H1 (cell line): ENCODE results near the gene DIPK1A. TPM values are rescaled to one million over a fixed set of nuclear protein-coding genes. Genes with fewer than 3 reads are reported as not detected.
"Not testable (repeated sequence)": the region's sequence is repeated elsewhere in the genome, so short reads cannot be mapped to it uniquely, and the experiment has no call there.

Experiments
- CTCF ChIA-PET: fragments of 300-600 bp; sonication (Branson Sonifier 250); formaldehyde crosslinking; loops from one replicate; lab custom pipeline; 2021; ENCODE audit not compliant: partially characterized antibody; lab: Charles Lee
- POLR2A ChIA-PET: fragments of 300-600 bp; sonication (Branson Sonifier 250); formaldehyde crosslinking; loops from one replicate; lab custom pipeline; 2021; ENCODE audit warnings: inconsistent platforms; ENCODE audit not compliant: partially characterized antibody; lab: Charles Lee
- DNase-seq, 2 experiments: peaks; one replicate each; pipeline versions ENCODE4 v3.0.0 to v3.0.0-alpha.2; 2010 to 2022; ENCODE audit warnings: low spot score in 2 of 2, low read depth in 1 of 2, mixed read lengths in 1 of 2
- FAIRE-seq: peaks from 2 replicates; lab custom pipeline; 2011; peaks lifted over from hg19 to GRCh38; lab: Jason Lieb, UNC
- H2AFZ ChIP-seq: 2 replicates; pipeline ENCODE4 v1.8.1; 2012; ENCODE audit warnings: low read length, inconsistent platforms
- H2AK5ac ChIP-seq: 2 replicates; pipeline ENCODE4 v1.6.1; 2013; ENCODE audit warnings: low read depth, low read length
- H2BK120ac ChIP-seq: replicated peaks from 2 replicates; pipeline ENCODE3; 2013; ENCODE audit warnings: low read depth, low read length, inconsistent platforms
- H2BK12ac ChIP-seq: 2 replicates; pipeline ENCODE4 v1.6.1; 2013; ENCODE audit warnings: low read depth, low read length
- H2BK15ac ChIP-seq: 2 replicates; pipeline ENCODE4 v1.6.1; 2013; ENCODE audit warnings: low read length
- H2BK20ac ChIP-seq: 2 replicates; pipeline ENCODE4 v1.6.1; 2013; ENCODE audit warnings: low read length
- H2BK5ac ChIP-seq: 2 replicates; pipeline ENCODE4 v1.6.1; 2013; ENCODE audit warnings: low read depth, low read length
- H3K14ac ChIP-seq: 2 replicates; pipeline ENCODE4 v1.6.1; 2013; ENCODE audit warnings: inconsistent platforms; ENCODE audit not compliant: insufficient read length
- H3K18ac ChIP-seq: 2 replicates; pipeline ENCODE4 v1.6.1; 2013; ENCODE audit warnings: low read length; ENCODE audit errors: extremely low read depth
- H3K23ac ChIP-seq: 2 replicates; pipeline ENCODE4 v1.6.1; 2013; ENCODE audit warnings: inconsistent platforms; ENCODE audit not compliant: insufficient read length
- H3K23me2 ChIP-seq: 2 replicates; pipeline ENCODE4 v1.6.1; 2013; ENCODE audit warnings: low read depth, low read length
- H3K27ac ChIP-seq: 2 replicates; pipeline ENCODE4 v1.6.1; 2011; ENCODE audit warnings: low read depth, low read length, inconsistent platforms
- H3K27me3 ChIP-seq, 4 experiments: replicated peaks in 1 of 4; 1 replicate in 1 of 4; 2 replicates in 3 of 4; pipeline versions ENCODE4 v1.6.1 to v1.8.1; 2011 to 2013; ENCODE audit warnings: low read length in 3 of 4, mild to moderate bottlenecking in 3 of 4, inconsistent platforms in 2 of 4, mixed read lengths in 2 of 4, moderate library complexity in 1 of 4; ENCODE audit not compliant: control insufficient read depth in 3 of 4, insufficient read depth in 3 of 4; ENCODE audit errors: extremely low read depth in 1 of 4
- H3K36me3 ChIP-seq, 4 experiments: 2 replicates each; pipeline versions ENCODE4 v1.6.1 to v1.8.1; 2011 to 2013; ENCODE audit warnings: mild to moderate bottlenecking in 4 of 4, low read length in 3 of 4, moderate library complexity in 2 of 4, control low read depth in 1 of 4, inconsistent platforms in 1 of 4; ENCODE audit not compliant: insufficient read depth in 4 of 4, control insufficient read depth in 2 of 4
- H3K4ac ChIP-seq: replicated peaks from 2 replicates; pipeline ENCODE3; 2013; ENCODE audit warnings: low read length, low read depth, mixed read lengths, inconsistent platforms; ENCODE audit not compliant: insufficient read length
- H3K4me1 ChIP-seq, 4 experiments: replicated peaks in 1 of 4; 1 replicate in 1 of 4; 2 replicates in 3 of 4; pipeline versions ENCODE4 v1.6.1 to v1.8.1; 2011 to 2013; ENCODE audit warnings: low read length in 3 of 4, inconsistent platforms in 2 of 4, mixed read lengths in 1 of 4; ENCODE audit not compliant: insufficient read depth in 4 of 4, control insufficient read depth in 3 of 4
- H3K4me2 ChIP-seq, 2 experiments: 2 replicates each; pipeline versions ENCODE4 v1.6.1 to v1.8.1; 2011 to 2013; ENCODE audit warnings: low read depth in 2 of 2, low read length in 2 of 2, control low read depth in 1 of 2, inconsistent platforms in 1 of 2, mild to moderate bottlenecking in 1 of 2; ENCODE audit not compliant: insufficient read depth in 1 of 2
- H3K4me3 ChIP-seq, 4 experiments: fragments of 200-600, 300-600 bp in 1 of 4; sonication (generic), shearing (Covaris generic), sonication (Bioruptor Twin) in 1 of 4; 2 replicates each; pipeline versions ENCODE4 v1.5.1 to v1.8.1; 2011 to 2016; ENCODE audit warnings: low read length in 4 of 4, low read depth in 3 of 4, control low read depth in 2 of 4, inconsistent platforms in 2 of 4, mild to moderate bottlenecking in 2 of 4, mixed read lengths in 1 of 4, moderate library complexity in 1 of 4; ENCODE audit not compliant: insufficient read depth in 2 of 4; ENCODE audit errors: extremely low read depth in 1 of 4
- H3K56ac ChIP-seq: replicated peaks from 2 replicates; pipeline ENCODE3; 2013; ENCODE audit warnings: low read depth, mild to moderate bottlenecking, mixed read lengths, low read length, inconsistent platforms; ENCODE audit not compliant: insufficient read length
- H3K79me1 ChIP-seq: 2 replicates; pipeline ENCODE4 v1.6.1; 2013; ENCODE audit warnings: low read depth, low read length, control low read depth
- H3K79me2 ChIP-seq, 2 experiments: 2 replicates each; pipeline versions ENCODE4 v1.6.1 to v1.8.1; 2012 to 2013; ENCODE audit warnings: low read length in 2 of 2, mild to moderate bottlenecking in 2 of 2, inconsistent platforms in 1 of 2; ENCODE audit not compliant: insufficient read depth in 2 of 2, control insufficient read depth in 1 of 2
- H3K9ac ChIP-seq, 4 experiments: replicated peaks in 1 of 4; 1 replicate in 1 of 4; 2 replicates in 3 of 4; pipeline versions ENCODE4 v1.6.1 to v1.8.1; 2011 to 2013; ENCODE audit warnings: low read depth in 3 of 4, low read length in 3 of 4, control low read depth in 2 of 4, mild to moderate bottlenecking in 2 of 4, moderate library complexity in 2 of 4, inconsistent platforms in 1 of 4; ENCODE audit errors: extremely low read depth in 1 of 4
- H3K9me3 ChIP-seq, 2 experiments: 2 replicates each; pipeline versions ENCODE4 v1.6.1 to v1.8.1; 2012 to 2013; ENCODE audit warnings: mild to moderate bottlenecking in 2 of 2, moderate library complexity in 2 of 2, control low read depth in 1 of 2, inconsistent platforms in 1 of 2, low read depth in 1 of 2, low read length in 1 of 2, mixed read lengths in 1 of 2; ENCODE audit not compliant: insufficient read depth in 2 of 2
- H4K20me1 ChIP-seq, 2 experiments: replicated peaks in 1 of 2; 2 replicates each; pipeline versions ENCODE3 to v1.8.1; 2011 to 2013; ENCODE audit warnings: inconsistent platforms in 2 of 2, low read length in 2 of 2, mild to moderate bottlenecking in 1 of 2; ENCODE audit not compliant: insufficient read depth in 2 of 2, control insufficient read depth in 1 of 2
- H4K5ac ChIP-seq: 2 replicates; pipeline ENCODE4 v1.6.1; 2013; ENCODE audit warnings: low read length, low read depth, mixed read lengths, inconsistent platforms; ENCODE audit not compliant: insufficient read length
- H4K8ac ChIP-seq: 2 replicates; pipeline ENCODE4 v1.8.0; 2013; ENCODE audit warnings: mild to moderate bottlenecking, moderate library complexity, low read length, inconsistent platforms; ENCODE audit not compliant: insufficient read depth; ENCODE audit errors: extremely low read depth
- H4K91ac ChIP-seq: replicated peaks from 2 replicates; pipeline ENCODE3; 2013; ENCODE audit warnings: low read length, mixed read lengths, inconsistent platforms; ENCODE audit not compliant: insufficient read length
- CTBP2 ChIP-seq: IDR thresholded peaks from 2 replicates; pipeline ENCODE4 v1.7.0; 2011; ENCODE audit warnings: borderline replicate concordance, mild to moderate bottlenecking, moderate library complexity, mixed read lengths, low read length; ENCODE audit not compliant: insufficient read depth, insufficient read length
- EGR1 ChIP-seq: IDR thresholded peaks from 2 replicates; pipeline ENCODE4 v1.6.1; 2011; ENCODE audit warnings: low read depth, low read length, borderline replicate concordance
- NRF1 ChIP-seq: IDR thresholded peaks from 2 replicates; pipeline ENCODE4 v1.6.1; 2011; ENCODE audit warnings: mild to moderate bottlenecking, low read depth, low read length, improper control_type of control experiment
- SIN3A ChIP-seq, 2 experiments: IDR thresholded peaks in 1 of 2; conservative IDR thresholded peaks in 1 of 2; 2 replicates each; pipeline ENCODE4 v1.6.1; 2011 to 2012; ENCODE audit warnings: low read length in 2 of 2, improper control_type of control experiment in 1 of 2, low read depth in 1 of 2, mild to moderate bottlenecking in 1 of 2
- TAF1 ChIP-seq: IDR thresholded peaks from 2 replicates; pipeline ENCODE4 v1.6.1; 2011; ENCODE audit warnings: mild to moderate bottlenecking, low read depth, low read length
- WGBS, 2 experiments: shearing (Covaris generic) in 1 of 2; methylation state at CpG; one replicate each; pipeline versions ENCODE4 v1.1.6 to v1.1.7; 2013 to 2015; ENCODE audit warnings: low lambda C conversion rate in 2 of 2, mixed read lengths in 2 of 2, inconsistent platforms in 1 of 2, low coverage in 1 of 2, missing lambda C conversion rate in 1 of 2; ENCODE audit not compliant: insufficient replicate concordance in 2 of 2, insufficient coverage in 1 of 2, insufficient read length in 1 of 2; ENCODE audit errors: extremely low coverage in 1 of 2, missing lambda C conversion rate in 1 of 2; 5-methylcytosine and 5-hydroxymethylcytosine counted together
- polyA plus RNA-seq, 7 experiments: library from polyadenylated mRNA; depleted of rRNA in 3 of 7; stranded (reverse) in 5 of 7; unstranded in 2 of 7; fragments of >200 nt in 5 of 7; fragments of 200-250 nt in 2 of 7; gene quantifications; 1 replicate in 5 of 7; 2 replicates in 1 of 7; 4 replicates in 1 of 7; pipeline versions ENCODE4 v1.2.1 to v1.2.3, GENCODE V29; 2011 to 2013; ENCODE audit warnings: missing spikeins in 2 of 7, mixed read lengths in 2 of 7
- total RNA-seq: library from RNA; stranded (reverse); fragmentation: NEBNext Ultra II Directional; extraction: Animal tissue kit (Norgen Biotek cat#: 25700); gene quantifications from 2 replicates; pipeline ENCODE4 v1.2.1, GENCODE V29; 2021
- TF ChIP-seq, protein P1 (sequence below): IDR thresholded peaks from 2 replicates; pipeline ENCODE4 v1.6.1; 2011; ENCODE audit warnings: low read depth, mild to moderate bottlenecking, low read length; ENCODE audit not compliant: insufficient read depth

The DIPK1A gene
- total and polyA plus RNA-seq, 2 of the 8 experiments (the other 6 are each of a cell fraction or from before 2014, with no cell fraction given) = 2.5 to 5.0 TPM

DNA sequence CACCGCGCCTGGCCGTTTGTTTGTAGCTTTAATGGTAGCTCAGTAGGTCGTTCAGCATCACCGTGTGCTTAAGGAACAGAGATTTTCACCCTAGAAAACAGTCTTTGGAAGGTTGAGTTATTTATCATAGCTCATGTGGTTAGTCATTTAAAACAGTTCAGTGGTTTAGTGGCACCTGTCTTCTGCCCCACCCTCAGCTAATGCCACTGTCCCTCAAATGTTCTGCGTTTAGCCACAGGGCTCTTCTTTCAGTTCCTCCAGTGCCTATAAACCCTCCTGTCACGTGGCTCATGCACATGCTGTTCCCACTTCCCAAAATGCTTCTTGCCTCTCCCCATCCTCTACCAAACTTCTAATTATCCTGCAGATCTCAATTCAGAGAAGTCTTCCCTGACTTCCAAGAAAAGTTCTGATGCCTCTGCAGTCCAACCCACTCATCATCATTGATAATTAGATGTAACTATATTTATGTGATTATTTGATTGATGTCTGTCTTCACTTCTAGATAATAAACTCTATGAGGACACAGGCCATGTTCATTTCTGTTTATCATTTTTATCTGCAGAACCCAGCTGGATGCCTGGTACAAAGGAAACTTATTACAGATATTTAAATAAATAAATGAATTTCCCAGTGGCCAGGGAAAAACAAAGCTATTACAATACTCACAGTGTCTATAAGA is 14.4 kb upstream of the DIPK1A start (continued):
- TF ChIP-seq, protein P1, sequence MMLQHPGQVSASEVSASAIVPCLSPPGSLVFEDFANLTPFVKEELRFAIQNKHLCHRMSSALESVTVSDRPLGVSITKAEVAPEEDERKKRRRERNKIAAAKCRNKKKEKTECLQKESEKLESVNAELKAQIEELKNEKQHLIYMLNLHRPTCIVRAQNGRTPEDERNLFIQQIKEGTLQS = no peak
- no peak for TF ChIP-seq SIN3A (conservative IDR thresholded peaks at IDR 0.05 in 1 of 2, IDR thresholded peaks at IDR 0.05 in 1 of 2; ENCODE audit: low read depth in 1 of 2, low read length in 2 of 2)
- TF ChIP-seq TAF1 = no peak
- no peak for TF ChIP-seq CTBP2
- TF ChIP-seq NRF1 = no peak
- TF ChIP-seq EGR1 = no peak

DNA sequence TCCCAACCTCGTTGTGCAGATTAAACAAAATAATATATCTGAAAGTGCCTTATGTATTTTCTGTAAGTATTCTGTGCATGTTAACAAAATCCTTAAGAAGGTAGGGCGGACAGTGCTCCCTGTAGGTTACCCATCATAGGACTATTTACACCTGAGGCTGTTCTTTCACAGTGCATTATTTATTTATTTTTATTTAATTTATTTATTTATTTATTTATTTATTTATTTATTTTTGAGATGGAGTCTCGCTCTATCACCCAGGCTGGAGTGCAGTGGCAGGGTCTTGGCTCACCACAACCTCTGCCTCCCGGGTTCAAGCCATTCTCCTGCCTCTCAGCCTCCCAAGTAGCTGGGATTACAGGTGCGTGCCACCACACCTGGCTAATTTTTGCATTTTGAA is 12.8 kb upstream of the DIPK1A start:
- H3K9ac ChIP-seq, H3K14ac ChIP-seq, H3K36me3 ChIP-seq, H4K5ac ChIP-seq, H3K23me2 ChIP-seq, H2BK15ac ChIP-seq, H3K4me1 ChIP-seq, H3K56ac ChIP-seq, H3K23ac ChIP-seq, H4K91ac ChIP-seq, FAIRE-seq, H3K79me1 ChIP-seq, H3K4ac ChIP-seq, H3K79me2 ChIP-seq, H3K4me2 ChIP-seq, H2AK5ac ChIP-seq, H3K4me3 ChIP-seq, H4K20me1 ChIP-seq, H3K27ac ChIP-seq, H4K8ac ChIP-seq, DNase-seq, H2AFZ ChIP-seq, H2BK5ac ChIP-seq, H2BK120ac ChIP-seq, POLR2A ChIA-PET, H3K18ac ChIP-seq, H2BK20ac ChIP-seq, H2BK12ac ChIP-seq, H3K9me3 ChIP-seq, H3K27me3 ChIP-seq: not testable (repeated sequence)
- WGBS, 2 experiments = 77% methylated on average over 5 of the region's 5 CpGs; no CpG with 5 or more reads in 1 of the 2 experiments
- CTCF ChIA-PET = interaction anchor here (8.2 kb wide), 1 partner anchor 19 kb away, joined by 67 read pairs; no protein-coding TSS in a partner anchor
